HG03097 (cell line): Measurements from ENCODE around the gene CD302.
"Not testable (repeated sequence)": the region's sequence is repeated elsewhere in the genome, so short reads cannot be mapped to it uniquely, and the experiment has no call there.

Experiments used
- ATAC-seq: cut with Tn5 transposase; IDR thresholded peaks from one replicate; pipeline ENCODE4 v1.9.1; 2021; ENCODE audit not compliant: unreplicated experiment, low FRiP score

CD302 gene

DNA sequence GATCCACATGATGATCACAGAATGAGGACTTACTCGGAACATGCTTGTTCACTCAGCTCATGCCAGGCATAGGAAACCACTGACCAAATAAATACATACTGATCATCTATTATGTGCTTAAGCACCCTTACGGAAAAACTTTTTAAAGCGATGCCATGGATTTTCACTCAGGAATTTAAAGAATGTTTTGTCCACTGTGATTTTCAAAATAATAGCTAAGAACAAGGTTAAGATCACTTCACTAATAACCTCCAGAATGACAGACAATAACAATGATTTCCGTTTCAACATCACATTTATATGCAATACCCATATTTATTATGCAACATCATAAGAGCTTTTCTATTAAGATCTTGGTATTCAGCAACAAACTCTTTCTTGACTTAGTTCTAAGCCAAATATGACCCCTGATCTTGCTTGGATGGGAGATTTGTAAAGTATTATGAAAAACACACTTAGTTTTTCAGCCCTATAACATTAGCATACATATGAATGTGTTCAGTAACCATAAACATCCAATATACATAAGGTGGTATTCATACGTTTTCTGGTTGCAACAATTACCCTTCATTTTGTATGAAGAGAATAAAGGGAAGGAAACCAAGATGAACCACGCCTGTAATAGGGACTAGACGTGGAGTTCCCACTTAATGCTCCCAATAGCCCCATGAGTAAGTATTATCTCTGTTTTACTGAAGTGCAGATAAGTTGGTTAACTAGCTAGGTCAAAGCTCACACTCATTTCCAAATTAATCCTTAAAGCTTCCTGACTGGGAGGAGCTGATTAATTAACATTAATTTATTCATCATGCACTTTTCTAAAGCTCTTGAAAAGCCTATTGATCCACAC is 1.9 kb downstream of the CD302 start:
- ATAC-seq, result no peak

GRCh38 chr2:159793326-159793725 is 4.7 kb downstream of the CD302 start:
- ATAC-seq, result no peak

DNA sequence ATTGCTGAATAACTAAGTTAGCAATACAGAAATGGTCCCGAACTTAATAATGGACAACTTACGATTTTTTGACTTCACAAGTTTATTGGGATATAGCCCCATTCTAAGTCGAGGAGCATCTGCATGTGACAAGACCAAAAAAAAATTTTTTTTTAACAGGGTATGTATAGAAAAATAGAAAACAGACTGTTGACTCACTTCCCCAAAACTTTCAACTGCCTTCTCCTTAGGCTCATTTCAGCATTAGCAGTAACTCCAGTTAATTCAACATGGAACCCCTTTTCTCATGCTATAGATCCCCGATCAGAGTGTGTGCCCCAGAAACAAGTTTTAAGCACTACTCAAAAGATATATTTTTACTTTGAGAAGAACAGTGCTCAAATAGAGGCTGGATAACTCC is 5.4 kb downstream of the CD302 start:
- ATAC-seq, result no peak

DNA sequence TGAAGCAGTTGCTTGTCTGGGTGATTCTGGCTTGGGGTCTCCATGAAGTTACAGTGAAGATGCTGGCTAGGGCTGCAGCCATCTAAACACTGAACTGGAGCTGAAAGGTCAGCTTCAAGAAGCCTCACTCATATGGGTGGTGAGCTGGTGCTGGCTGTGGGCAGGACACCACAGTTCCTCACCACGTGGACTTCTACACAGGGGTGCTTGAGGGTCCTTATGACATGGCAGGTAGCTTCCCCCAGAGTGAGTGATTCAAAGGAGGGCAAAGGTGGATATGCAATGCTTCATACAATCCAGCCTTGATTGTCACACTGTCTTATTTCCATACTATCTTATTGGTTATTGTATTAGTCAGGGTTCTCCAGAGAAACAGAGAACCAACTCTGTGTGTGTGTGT is 6.0 kb downstream of the CD302 start:
- ATAC-seq, result no peak

DNA sequence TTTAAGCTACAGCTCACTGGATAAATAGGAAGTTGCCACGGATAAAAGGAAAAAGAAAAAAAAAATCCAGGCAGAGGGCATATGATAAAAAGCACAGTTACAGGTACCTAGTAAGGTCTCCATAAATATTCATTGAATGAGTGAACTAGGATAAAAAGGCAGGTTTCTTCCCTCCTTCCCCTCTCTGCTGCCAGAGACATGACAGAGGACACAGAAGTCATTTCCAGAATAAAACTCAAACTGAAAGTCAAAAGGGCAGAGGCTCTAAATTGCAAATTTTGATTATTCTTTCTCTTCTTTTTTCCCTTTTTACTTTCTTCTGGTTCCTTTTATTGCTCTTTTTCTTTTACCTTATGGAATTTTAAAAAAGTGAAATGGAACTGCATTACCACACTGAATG is 7.7 kb downstream of the CD302 start:
- ATAC-seq, result no peak

DNA sequence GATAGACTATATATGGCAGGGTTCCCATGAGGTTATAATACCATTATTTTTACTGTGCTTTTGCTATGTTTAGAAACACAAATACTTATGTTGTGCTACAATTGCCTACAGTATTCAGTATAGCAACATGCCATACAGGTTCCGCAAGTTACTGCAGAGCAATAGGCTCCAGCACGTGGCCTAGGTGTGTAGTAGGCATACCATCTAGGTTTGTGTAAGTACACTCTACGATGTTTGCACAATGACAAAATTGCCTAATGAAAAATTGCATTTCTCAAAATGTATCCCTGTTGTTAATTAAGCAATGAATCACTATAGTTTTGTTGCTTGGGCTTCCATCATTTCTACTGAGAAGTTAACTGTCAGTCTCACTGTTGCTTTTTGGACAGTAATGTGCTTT is 9.8 kb downstream of the CD302 start:
- no peak for ATAC-seq

DNA sequence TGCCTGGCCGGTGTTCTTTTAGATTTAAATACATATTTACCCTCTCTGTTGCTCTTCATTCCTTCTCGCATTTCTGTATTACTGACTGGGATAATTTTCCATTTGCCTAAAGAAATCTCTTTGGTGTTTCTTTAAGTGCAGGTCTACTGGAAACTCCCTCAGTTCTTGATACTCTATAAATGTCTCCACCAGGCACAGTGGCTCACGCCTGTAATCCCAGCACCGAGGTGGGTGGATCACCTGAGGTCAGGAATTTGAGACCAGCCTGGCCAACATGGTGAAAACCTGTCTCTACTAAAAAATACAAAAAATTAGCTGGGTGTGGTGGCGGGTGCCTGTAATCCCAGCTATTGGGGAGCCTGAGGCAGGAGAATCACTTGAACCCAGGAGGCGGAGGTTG is 10.4 kb downstream of the CD302 start:
- ATAC-seq, result not testable (repeated sequence)

GRCh38 chr2:159786938-159787337 is 11.1 kb downstream of the CD302 start:
- ATAC-seq, result no peak

- ATAC-seq, result no peak
These were observed 12.8 kb downstream of the CD302 start for GRCh38 chr2:159785195-159785594.

DNA sequence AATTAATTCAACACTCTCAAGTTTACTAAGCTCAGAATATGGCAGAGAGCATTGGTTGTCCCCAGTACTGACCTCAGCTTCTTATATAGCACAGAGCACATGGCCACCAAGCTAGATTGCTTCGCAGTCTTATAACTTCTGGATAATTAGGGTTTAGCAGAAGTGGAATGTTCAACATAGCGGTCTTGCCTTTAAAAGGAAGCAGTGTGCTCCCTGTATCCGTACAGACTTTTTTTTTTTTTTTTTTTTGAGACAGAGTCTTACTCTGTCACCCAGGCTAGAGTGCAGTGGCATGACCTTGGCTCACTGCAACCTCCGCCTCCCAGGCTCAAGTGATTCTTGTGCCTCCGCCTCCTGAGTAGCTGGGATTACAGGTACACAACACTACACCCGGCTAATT is 13.3 kb downstream of the CD302 start:
- not testable (repeated sequence) for ATAC-seq

DNA sequence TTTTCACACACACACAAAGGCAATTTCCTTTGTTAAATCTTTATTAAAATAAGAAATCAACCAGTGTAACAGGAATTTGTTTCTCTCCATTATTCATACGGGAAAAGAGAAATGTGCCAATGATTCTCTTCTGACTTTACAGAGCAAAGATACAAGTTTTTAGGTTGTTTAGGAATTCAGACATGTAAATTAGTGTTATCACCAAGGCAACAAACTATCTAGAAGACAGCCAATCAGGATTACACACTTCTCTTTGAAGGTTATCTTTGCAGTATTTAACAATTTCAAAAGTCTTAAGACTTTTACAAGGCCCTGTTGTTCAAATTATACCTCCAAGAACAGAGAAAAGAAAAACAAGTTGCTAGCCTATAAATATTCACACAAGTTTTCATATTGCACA is 14.5 kb downstream of the CD302 start:
- ATAC-seq, result no peak

- no peak for ATAC-seq
These were observed 21.7 kb downstream of the CD302 start for GRCh38 chr2:159776321-159776720.

- no peak for ATAC-seq
These were observed 23.0 kb downstream of the CD302 start for GRCh38 chr2:159775021-159775420.

- ATAC-seq, result no peak
These were observed 23.5 kb downstream of the CD302 start for GRCh38 chr2:159774370-159774990.

GRCh38 chr2:159773886-159774285 is 24.1 kb downstream of the CD302 start:
- no peak for ATAC-seq

- ATAC-seq, result no peak
These were observed 24.6 kb downstream of the CD302 start for GRCh38 chr2:159773426-159773825.

GRCh38 chr2:159769147-159769546 is 28.9 kb downstream of the CD302 start:
- no peak for ATAC-seq

- ATAC-seq, result no peak
These were observed 35.9 kb downstream of the CD302 start for GRCh38 chr2:159762075-159762474.

DNA sequence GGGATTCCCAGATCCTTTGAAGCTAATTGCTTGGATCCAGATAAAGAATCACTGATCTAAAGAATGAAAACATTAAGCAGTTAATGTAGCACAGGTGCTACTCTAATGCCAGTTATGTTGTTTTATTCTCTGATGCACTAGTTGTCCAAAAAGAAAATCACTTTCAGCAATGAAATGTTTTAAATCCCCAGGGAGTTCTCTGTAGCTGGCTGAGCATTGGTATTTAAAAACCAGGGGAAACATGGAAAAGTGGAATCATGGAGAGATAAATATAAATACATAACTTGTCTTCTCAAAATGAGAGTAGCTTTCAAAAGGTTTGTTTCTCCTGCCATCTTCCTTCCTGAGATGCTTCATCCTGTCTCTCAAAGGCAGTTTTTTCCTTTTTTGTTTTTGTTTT is 37.7 kb downstream of the CD302 start:
- no peak for ATAC-seq

DNA sequence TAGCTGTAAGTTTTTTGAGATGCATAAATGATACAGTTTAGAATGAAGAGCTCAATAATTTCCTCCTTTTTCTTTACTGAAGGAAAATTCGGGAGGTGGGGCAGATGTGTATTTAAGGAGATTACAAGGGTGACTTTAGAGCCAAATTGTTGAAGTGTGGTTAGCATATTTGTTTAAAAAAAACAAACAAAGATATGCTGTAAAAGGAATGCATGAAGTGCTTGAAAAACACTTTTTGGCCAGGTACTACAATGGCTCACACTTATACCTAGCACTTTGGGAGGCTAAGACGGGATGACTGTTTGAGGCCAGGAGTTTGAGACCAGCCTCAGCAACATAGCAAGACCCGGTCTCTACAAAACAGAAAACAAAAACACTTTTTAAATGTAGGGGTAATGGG is 38.4 kb downstream of the CD302 start:
- ATAC-seq, result no peak

GRCh38 chr2:159758686-159759085 is 39.3 kb downstream of the CD302 start:
- ATAC-seq, result no peak

- no peak for ATAC-seq
These were observed 39.8 kb downstream of the CD302 start for GRCh38 chr2:159758239-159758638.
